Breast epithelium (tissue), 4 donors: ENCODE data around the gene FRY. TPM values are rescaled to one million over a fixed set of nuclear protein-coding genes. Genes with fewer than 3 reads are reported as not detected.

Experiments
- DNase-seq, 2 donors: peaks; one replicate each; pipeline ENCODE4 v3.0.0-alpha.2; 2019; ENCODE audit warnings: low spot score in 2 of 2
- H3K27ac ChIP-seq, 2 donors: fragments of 200-600 bp; sonication (generic) in 1 of 2; one replicate each; pipeline ENCODE4 v1.5.1; 2016 to 2019; ENCODE audit warnings: mild to moderate bottlenecking in 1 of 2
- H3K27me3 ChIP-seq, 2 donors: fragments of 200-600 bp; sonication (generic) in 1 of 2; one replicate each; pipeline versions ENCODE4 v1.5.1 to v1.6.0; 2017 to 2019; ENCODE audit warnings: control low read depth in 1 of 2, mild to moderate bottlenecking in 1 of 2
- H3K36me3 ChIP-seq: fragments of 200-600 bp; one replicate; pipeline ENCODE4 v1.5.1; 2019
- H3K4me1 ChIP-seq, 2 donors: fragments of 200-600 bp; sonication (generic); one replicate each; pipeline ENCODE4 v1.5.1; 2016 to 2019; ENCODE audit warnings: control low read depth in 1 of 2
- H3K4me3 ChIP-seq, 3 donors: fragments of 200-600 bp; sonication (generic); 1 replicate in 2 of 3; 2 replicates in 1 of 3; pipeline ENCODE4 v1.5.1; 2016 to 2019; ENCODE audit warnings: mild to moderate bottlenecking in 3 of 3, moderate library complexity in 2 of 3
- H3K9me3 ChIP-seq, 2 donors: fragments of 200-600 bp; sonication (generic) in 1 of 2; one replicate each; pipeline ENCODE4 v1.5.1; 2016 to 2019; ENCODE audit warnings: control low read depth in 1 of 2
- CTCF ChIP-seq, 3 donors: fragments of 450-650 bp; IDR thresholded peaks; one replicate each; pipeline ENCODE4 v1.5.1; 2016 to 2017; ENCODE audit warnings: antibody characterized with exemption in 3 of 3, mild to moderate bottlenecking in 3 of 3, moderate library complexity in 3 of 3
- POLR2A ChIP-seq: fragments of 450-650 bp; IDR thresholded peaks from one replicate; pipeline ENCODE4 v1.6.1; 2016; ENCODE audit warnings: antibody characterized with exemption, mild to moderate bottlenecking, moderate library complexity
- POLR2AphosphoS5 ChIP-seq, 3 donors: sonication (generic); formaldehyde crosslinking; IDR thresholded peaks; one replicate each; pipeline ENCODE4 v1.6.1; 2017; ENCODE audit warnings: antibody characterized with exemption in 3 of 3
- intact Hi-C: fragments of 100-400 bp; cut with DNase I; formaldehyde crosslinking; loops from one replicate; pipeline ENCODE4 v1.15.1; 2023; ENCODE audit warnings: low total_unique reads
- total RNA-seq, 3 donors: library from RNA; depleted of rRNA; stranded (reverse); fragments of >200 nt; gene quantifications; one replicate each; pipeline ENCODE4 v1.1.0, GENCODE V29; 2016

Gene FRY
- total RNA-seq, 3 donors from 2014 or later = 41.0 to 52.8 (median 46.4) TPM

GRCh38 chr13:32060401-32060878, 28.9 kb downstream of the FRY start:
- Histone ChIP-seq H3K4me1 (no peaks in the 10 kb centered on the region), H3K36me3 (no peaks in the 10 kb centered on the region), H3K4me3 (no peak overlapping the region), H3K9me3 (no peaks in the 10 kb centered on the region), H3K27me3 (no peaks in the 10 kb centered on the region), H3K27ac (no peak overlapping the region)
- DNase-seq = no peak
- TF ChIP-seq CTCF (IDR thresholded peaks at IDR 0.05) (no peak), POLR2A (no peak), POLR2AphosphoS5 (IDR thresholded peaks at IDR 0.05) (no peak)
- intact Hi-C loops = no loop called here

GRCh38 chr13:32063619-32064233, 32.2 kb downstream of the FRY start:
- no peak overlapping the region for H3K4me3 ChIP-seq
- no peak for TF ChIP-seq POLR2AphosphoS5 (IDR thresholded peaks at IDR 0.05)
- TF ChIP-seq CTCF (IDR thresholded peaks at IDR 0.05) = no peak
- TF ChIP-seq POLR2A = no peak
- intact Hi-C loops = no loop called here
- H3K36me3 ChIP-seq = no peaks in the 10 kb centered on the region
- no peaks in the 10 kb centered on the region for H3K4me1 ChIP-seq
- H3K27me3 ChIP-seq = no peaks in the 10 kb centered on the region
- DNase-seq = no peak
- H3K27ac ChIP-seq = no peak overlapping the region
- no peaks in the 10 kb centered on the region for H3K9me3 ChIP-seq

DNA sequence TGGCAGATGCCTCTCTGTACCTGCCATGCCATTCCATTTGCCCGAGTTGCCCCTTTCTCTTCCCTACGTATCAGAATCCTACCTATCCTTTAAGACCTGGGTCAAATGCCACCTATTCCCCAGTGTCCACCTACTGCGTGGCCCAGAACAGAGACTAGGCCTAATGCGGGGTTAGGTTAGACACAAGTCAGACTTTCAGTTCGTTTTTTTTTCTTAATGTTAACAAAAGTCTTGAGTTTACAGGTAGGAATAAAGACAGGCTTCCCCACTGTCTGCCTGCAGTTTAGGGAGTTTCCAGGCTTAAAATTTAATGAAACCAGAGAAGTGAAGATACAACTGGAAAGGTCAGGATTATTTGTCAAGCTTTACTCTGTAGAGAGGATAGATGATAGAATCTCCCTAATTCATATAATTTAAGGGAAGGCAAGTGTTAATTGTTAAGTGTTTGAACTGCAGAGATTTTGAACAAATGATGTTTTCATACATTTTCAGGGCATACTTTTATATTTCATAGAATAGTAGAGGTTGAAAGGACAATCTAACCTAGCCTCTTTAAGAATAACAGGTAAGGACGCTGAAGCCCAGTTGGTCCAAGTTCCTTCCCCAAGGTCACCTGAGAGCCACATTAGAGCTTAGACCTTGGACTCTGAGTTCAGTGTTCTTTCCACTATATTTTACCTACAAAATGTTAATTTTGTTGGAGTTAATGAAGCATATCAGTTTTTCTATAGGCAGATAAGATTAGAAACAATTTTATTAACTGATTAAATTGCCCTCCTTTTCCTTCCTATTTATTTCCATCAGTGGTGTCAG, 35.8 kb downstream of the FRY start:
- no peaks in the 10 kb centered on the region for H3K9me3 ChIP-seq
- no peaks in the 10 kb centered on the region for H3K36me3 ChIP-seq
- intact Hi-C loops = no loop called here
- no peak for DNase-seq
- TF ChIP-seq POLR2AphosphoS5 (IDR thresholded peaks at IDR 0.05) (no peak), CTCF (IDR thresholded peaks at IDR 0.05) (no peak), POLR2A (no peak)
- H3K27ac ChIP-seq = no peak overlapping the region
- no peaks in the 10 kb centered on the region for H3K27me3 ChIP-seq
- no peaks in the 10 kb centered on the region for H3K4me1 ChIP-seq
- H3K4me3 ChIP-seq = no peak overlapping the region

- H3K4me1 ChIP-seq = no peaks in the 10 kb centered on the region
- intact Hi-C loops = no loop called here
- TF ChIP-seq POLR2A = no peak
- no peak for TF ChIP-seq CTCF (IDR thresholded peaks at IDR 0.05)
- no peak for TF ChIP-seq POLR2AphosphoS5 (IDR thresholded peaks at IDR 0.05)
Measured at GRCh38 chr13:32068255-32068654, 36.7 kb downstream of the FRY start.

More at GRCh38 chr13:32068255-32068654, 36.7 kb downstream of the FRY start:
- H3K27me3 ChIP-seq = no peaks in the 10 kb centered on the region
- no peak overlapping the region for H3K4me3 ChIP-seq
- H3K27ac ChIP-seq = no peak overlapping the region
- no peak for DNase-seq
- H3K36me3 ChIP-seq = no peaks in the 10 kb centered on the region
- no peaks in the 10 kb centered on the region for H3K9me3 ChIP-seq
